Measurements from ENCODE around the gene ERCC4. TPM values are rescaled to one million over a fixed set of nuclear protein-coding genes. Genes with fewer than 3 reads are reported as not detected.

Gene ERCC4
- total RNA-seq, 1 experiment from 2014 or later: 10.3 TPM

DNA sequence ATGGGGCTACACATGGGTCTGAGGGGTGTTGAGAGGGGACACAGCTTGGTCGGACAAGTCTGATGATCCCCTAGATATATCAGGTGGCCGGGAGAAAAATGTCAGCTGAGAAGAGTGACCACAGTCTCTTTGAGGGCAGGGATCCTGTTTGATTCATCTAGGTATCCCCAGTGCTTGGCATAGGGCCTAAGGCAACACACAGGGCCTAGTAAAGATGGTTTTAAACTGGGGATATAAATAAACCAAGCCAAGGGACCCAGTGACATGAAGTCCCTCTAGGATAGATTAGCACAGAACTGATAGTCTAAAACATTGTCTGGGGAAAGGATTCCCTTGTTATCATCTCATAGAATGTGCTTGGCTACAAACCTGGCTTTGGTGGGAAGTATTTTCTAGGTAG, 1.4 kb downstream of the ERCC4 start:
- Mint-ChIP-seq H3K36me3 (ENCODE audit: insufficient read depth, unreplicated experiment) (peaks cover 5% of the 10 kb centered on the region), H3K9me3 (ENCODE audit: unreplicated experiment) (no peaks in the 10 kb centered on the region), H3K4me3 (ENCODE audit: unreplicated experiment) (peak overlapping the region; percentile 91), H3K4me1 (ENCODE audit: insufficient read depth, unreplicated experiment) (peaks cover 11% of the 10 kb centered on the region), H3K27ac (ENCODE audit: low read depth, unreplicated experiment) (peak overlapping the region; percentile 95), H3K27me3 (ENCODE audit: insufficient read depth, unreplicated experiment) (peaks cover 10% of the 10 kb centered on the region)
- no TSS peak for BruUV-seq (replicated peaks)
- TF ChIP-seq, protein P1, sequence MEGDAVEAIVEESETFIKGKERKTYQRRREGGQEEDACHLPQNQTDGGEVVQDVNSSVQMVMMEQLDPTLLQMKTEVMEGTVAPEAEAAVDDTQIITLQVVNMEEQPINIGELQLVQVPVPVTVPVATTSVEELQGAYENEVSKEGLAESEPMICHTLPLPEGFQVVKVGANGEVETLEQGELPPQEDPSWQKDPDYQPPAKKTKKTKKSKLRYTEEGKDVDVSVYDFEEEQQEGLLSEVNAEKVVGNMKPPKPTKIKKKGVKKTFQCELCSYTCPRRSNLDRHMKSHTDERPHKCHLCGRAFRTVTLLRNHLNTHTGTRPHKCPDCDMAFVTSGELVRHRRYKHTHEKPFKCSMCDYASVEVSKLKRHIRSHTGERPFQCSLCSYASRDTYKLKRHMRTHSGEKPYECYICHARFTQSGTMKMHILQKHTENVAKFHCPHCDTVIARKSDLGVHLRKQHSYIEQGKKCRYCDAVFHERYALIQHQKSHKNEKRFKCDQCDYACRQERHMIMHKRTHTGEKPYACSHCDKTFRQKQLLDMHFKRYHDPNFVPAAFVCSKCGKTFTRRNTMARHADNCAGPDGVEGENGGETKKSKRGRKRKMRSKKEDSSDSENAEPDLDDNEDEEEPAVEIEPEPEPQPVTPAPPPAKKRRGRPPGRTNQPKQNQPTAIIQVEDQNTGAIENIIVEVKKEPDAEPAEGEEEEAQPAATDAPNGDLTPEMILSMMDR (IDR thresholded peaks at IDR 0.05; ENCODE audit: unreplicated experiment): no peak
- intact Hi-C loops (cut with micrococcal nuclease): loop anchor here (5.0 kb wide), 2 partner anchors 91 to 606 kb away; no protein-coding TSS in a partner anchor
- ChIA-PET CTCF (interaction anchor here (0.6 to 4.7 kb wide), 5 partner anchors 47 to 329 kb away, joined by 3 to 45 read pairs (median 3); no protein-coding TSS in a partner anchor), POLR2A (interaction anchor here (0.6 kb wide), 1 partner anchor 37 kb away, joined by 3 read pairs; no protein-coding TSS in a partner anchor)
- no peak for DNase-seq (ENCODE audit: unreplicated experiment)

DNA sequence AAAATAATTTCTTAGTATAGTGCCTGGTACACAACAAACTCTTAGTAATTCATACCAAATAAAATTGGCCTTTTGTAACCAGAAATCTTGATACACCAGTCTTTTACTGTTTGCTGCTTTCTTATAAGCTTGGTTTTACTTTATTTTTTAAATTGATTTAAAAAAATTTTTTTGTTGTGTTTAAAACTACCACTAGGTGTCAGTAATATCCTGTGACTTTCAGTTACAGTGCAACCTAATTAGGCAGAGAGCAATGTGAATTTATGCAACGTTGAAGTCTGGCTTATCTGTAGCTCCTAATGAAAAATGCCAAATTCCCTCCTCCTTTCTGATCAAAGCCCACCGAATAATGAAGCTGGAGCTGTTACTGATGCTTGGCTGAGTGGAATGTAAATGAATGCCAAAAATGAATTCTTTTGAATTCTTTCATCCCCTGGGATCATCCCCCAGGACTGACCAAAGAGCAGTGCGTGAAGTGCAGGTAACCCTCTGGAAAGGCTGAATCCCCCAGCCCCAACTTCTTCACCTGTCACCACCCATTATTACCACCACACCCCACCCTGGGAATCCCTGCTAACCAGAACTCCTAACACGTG, 3.8 kb downstream of the ERCC4 start:
- peaks cover 11% of the 10 kb centered on the region for H3K4me1 Mint-ChIP-seq (ENCODE audit: insufficient read depth, unreplicated experiment)
- no peaks in the 10 kb centered on the region for H3K27me3 Mint-ChIP-seq (ENCODE audit: insufficient read depth, unreplicated experiment)
- ChIA-PET CTCF (interaction anchor here (0.5 to 4.7 kb wide), 36 partner anchors 9 to 1192 kb away, joined by 3 to 45 read pairs (median 4); no protein-coding TSS in a partner anchor), POLR2A (interaction anchor here (0.7 to 1.7 kb wide), 5 partner anchors 26 to 362 kb away, joined by 3 to 11 read pairs (median 3); no protein-coding TSS in a partner anchor)
- intact Hi-C loops (cut with micrococcal nuclease): loop anchor here (1.0 to 5.0 kb wide), 5 partner anchors 88 to 604 kb away; no protein-coding TSS in a partner anchor
- H3K9me3 Mint-ChIP-seq (ENCODE audit: unreplicated experiment): no peaks in the 10 kb centered on the region
- DNase-seq (ENCODE audit: unreplicated experiment): peak; percentile 51
- H3K4me3 Mint-ChIP-seq (ENCODE audit: unreplicated experiment): no peak overlapping the region
- H3K27ac Mint-ChIP-seq (ENCODE audit: low read depth, unreplicated experiment): no peak overlapping the region
- no TSS peak for BruUV-seq (replicated peaks)
- TF ChIP-seq, protein P1 (IDR thresholded peaks at IDR 0.05; ENCODE audit: unreplicated experiment): peak; percentile 55
- peaks cover 9% of the 10 kb centered on the region for H3K36me3 Mint-ChIP-seq (ENCODE audit: insufficient read depth, unreplicated experiment)

DNA sequence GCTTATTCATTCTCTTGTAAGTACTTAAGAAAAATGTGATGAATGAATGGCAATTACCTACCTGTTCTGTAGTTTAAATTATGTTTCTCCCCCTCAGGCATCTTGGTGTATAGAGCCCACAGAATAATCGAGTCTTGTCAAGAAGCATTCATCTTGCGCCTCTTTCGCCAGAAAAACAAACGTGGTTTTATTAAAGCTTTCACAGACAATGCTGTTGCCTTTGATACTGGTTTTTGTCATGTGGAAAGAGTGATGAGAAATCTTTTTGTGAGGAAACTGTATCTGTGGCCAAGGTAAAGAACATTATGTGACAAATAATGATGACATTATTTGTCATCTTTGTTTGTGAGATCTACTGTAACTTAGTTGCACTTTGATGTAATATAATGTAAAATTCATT, 6.5 kb downstream of the ERCC4 start:
- intact Hi-C loops (cut with micrococcal nuclease): no loop called here
- no peak for DNase-seq (ENCODE audit: unreplicated experiment)
- Mint-ChIP-seq H3K36me3 (ENCODE audit: insufficient read depth, unreplicated experiment) (peaks cover 16% of the 10 kb centered on the region), H3K4me1 (ENCODE audit: insufficient read depth, unreplicated experiment) (no peaks in the 10 kb centered on the region), H3K27ac (ENCODE audit: low read depth, unreplicated experiment) (peak overlapping the region; percentile 4), H3K9me3 (ENCODE audit: unreplicated experiment) (no peaks in the 10 kb centered on the region), H3K4me3 (ENCODE audit: unreplicated experiment) (no peak overlapping the region), H3K27me3 (ENCODE audit: insufficient read depth, unreplicated experiment) (no peaks in the 10 kb centered on the region)
- ChIA-PET POLR2A (no interaction called here), CTCF (interaction anchor here (0.6 kb wide), 1 partner anchor 263 kb away, joined by 3 read pairs; no protein-coding TSS in a partner anchor)
- TF ChIP-seq, protein P1 (IDR thresholded peaks at IDR 0.05; ENCODE audit: unreplicated experiment): no peak
- BruUV-seq (replicated peaks): no TSS peak

DNA sequence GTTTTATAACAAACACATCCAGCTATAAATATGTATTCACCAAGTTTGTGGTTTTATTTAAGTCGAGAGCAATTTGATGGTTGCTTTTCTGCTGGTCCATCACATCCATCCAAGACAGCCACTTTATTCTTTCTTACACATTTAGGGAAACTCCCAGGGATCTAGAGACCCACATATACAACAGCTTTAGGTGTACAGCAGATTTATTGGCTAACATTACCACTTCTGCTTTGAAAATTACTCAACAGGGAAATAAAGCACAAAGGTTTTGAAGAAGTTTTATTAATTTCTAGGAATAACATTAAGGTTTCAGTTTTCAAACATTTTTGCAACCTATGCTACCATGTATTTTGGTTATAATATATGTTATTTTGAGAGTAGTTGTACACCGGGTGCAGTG, 6.9 kb downstream of the ERCC4 start:
- no peaks in the 10 kb centered on the region for H3K9me3 Mint-ChIP-seq (ENCODE audit: unreplicated experiment)
- intact Hi-C loops (cut with micrococcal nuclease): no loop called here
- peaks cover 16% of the 10 kb centered on the region for H3K36me3 Mint-ChIP-seq (ENCODE audit: insufficient read depth, unreplicated experiment)
- no peaks in the 10 kb centered on the region for H3K4me1 Mint-ChIP-seq (ENCODE audit: insufficient read depth, unreplicated experiment)
- peak overlapping the region; percentile 4 for H3K27ac Mint-ChIP-seq (ENCODE audit: low read depth, unreplicated experiment)
- H3K27me3 Mint-ChIP-seq (ENCODE audit: insufficient read depth, unreplicated experiment): no peaks in the 10 kb centered on the region
- no TSS peak for BruUV-seq (replicated peaks)
- no peak for DNase-seq (ENCODE audit: unreplicated experiment)
- H3K4me3 Mint-ChIP-seq (ENCODE audit: unreplicated experiment): no peak overlapping the region
- TF ChIP-seq, protein P1 (IDR thresholded peaks at IDR 0.05; ENCODE audit: unreplicated experiment): no peak
- CTCF ChIA-PET: interaction anchor here (0.6 kb wide), 1 partner anchor 263 kb away, joined by 3 read pairs; no protein-coding TSS in a partner anchor
- POLR2A ChIA-PET: no interaction called here

All from MCF 10A (cell line).